CD14-positive monocyte (primary cell): ENCODE measurements around the gene SCARB1. TPM values are rescaled to one million over a fixed set of nuclear protein-coding genes. Genes with fewer than 3 reads are reported as not detected.

Experiments
- DNase-seq, 3 donors: peaks; one replicate each; pipeline ENCODE4 v3.0.0-alpha.2; 2011 to 2022
- H2AFZ ChIP-seq: 2 replicates; pipeline ENCODE4 v1.6.0; 2012; ENCODE audit warnings: mild to moderate bottlenecking, low read depth, low read length, inconsistent platforms; ENCODE audit not compliant: insufficient read depth, poor library complexity, severe bottlenecking
- H3K27ac ChIP-seq, 2 donors: 1 replicate in 1 of 2; 2 replicates in 1 of 2; pipeline ENCODE4 v1.5.1; 2012 to 2013; ENCODE audit warnings: low read length in 2 of 2, control low read depth in 1 of 2, inconsistent platforms in 1 of 2, low read depth in 1 of 2, mild to moderate bottlenecking in 1 of 2
- H3K27me3 ChIP-seq, 2 donors: one replicate each; pipeline versions ENCODE4 v1.6.0 to v1.6.1; 2011 to 2013; ENCODE audit warnings: low read length in 2 of 2; ENCODE audit not compliant: control insufficient read depth in 2 of 2, insufficient read depth in 2 of 2
- H3K36me3 ChIP-seq, 2 donors: replicated peaks in 1 of 2; 1 replicate in 1 of 2; 2 replicates in 1 of 2; pipeline versions ENCODE4 v1.5.1 to v1.6.1; 2012 to 2013; ENCODE audit warnings: low read length in 2 of 2, control low read depth in 1 of 2, inconsistent platforms in 1 of 2, mild to moderate bottlenecking in 1 of 2; ENCODE audit not compliant: insufficient read depth in 2 of 2, control insufficient read depth in 1 of 2
- H3K4me1 ChIP-seq, 2 donors: 1 replicate in 1 of 2; 2 replicates in 1 of 2; pipeline versions ENCODE4 v1.5.1 to v1.6.1; 2012 to 2013; ENCODE audit warnings: low read length in 2 of 2, control low read depth in 1 of 2, inconsistent platforms in 1 of 2, mild to moderate bottlenecking in 1 of 2, moderate library complexity in 1 of 2; ENCODE audit not compliant: insufficient read depth in 2 of 2, control insufficient read depth in 1 of 2
- H3K4me2 ChIP-seq: replicated peaks from 2 replicates; pipeline ENCODE3; 2012; ENCODE audit warnings: low read length, moderate library complexity, mild to moderate bottlenecking; ENCODE audit not compliant: poor library complexity, severe bottlenecking; ENCODE audit errors: extremely low read depth
- H3K4me3 ChIP-seq, 3 experiments: fragments of 200-600 bp in 1 of 3; sonication (generic) in 1 of 3; replicated peaks in 1 of 3; 1 replicate in 2 of 3; 2 replicates in 1 of 3; pipeline ENCODE4 v1.5.1; 2011 to 2013; ENCODE audit warnings: low read length in 3 of 3, mild to moderate bottlenecking in 3 of 3, control low read depth in 2 of 3, low read depth in 2 of 3, inconsistent platforms in 1 of 3, moderate library complexity in 1 of 3
- H3K79me2 ChIP-seq: 2 replicates; pipeline ENCODE4 v1.6.0; 2012; ENCODE audit warnings: mild to moderate bottlenecking, control low read depth, inconsistent platforms, low read length, moderate library complexity; ENCODE audit not compliant: insufficient read depth
- H3K9ac ChIP-seq: 2 replicates; pipeline ENCODE4 v1.6.0; 2017; ENCODE audit warnings: low read length, mild to moderate bottlenecking; ENCODE audit not compliant: insufficient read depth, poor library complexity, severe bottlenecking
- H3K9me3 ChIP-seq, 2 donors: replicated peaks in 1 of 2; 1 replicate in 1 of 2; 2 replicates in 1 of 2; pipeline versions ENCODE4 v1.5.1 to v1.6.1; 2012 to 2013; ENCODE audit warnings: low read length in 2 of 2, control low read depth in 1 of 2; ENCODE audit not compliant: control insufficient read depth in 1 of 2, insufficient read depth in 1 of 2
- H4K20me1 ChIP-seq: 2 replicates; pipeline ENCODE4 v1.6.0; 2012; ENCODE audit warnings: mild to moderate bottlenecking, low read length, control low read depth, moderate library complexity; ENCODE audit not compliant: insufficient read depth
- H3K27ac Mint-ChIP-seq, 7 donors: one replicate each; pipeline ENCODE4 v1.8.0; 2020; ENCODE audit warnings: mild to moderate bottlenecking in 7 of 7, mixed read lengths in 7 of 7, moderate library complexity in 6 of 7, inconsistent platforms in 2 of 7
- H3K27me3 Mint-ChIP-seq, 3 donors: one replicate each; pipeline ENCODE4 v1.8.0; 2021 to 2022; ENCODE audit warnings: low read depth in 3 of 3, mild to moderate bottlenecking in 3 of 3, mixed read lengths in 3 of 3, moderate library complexity in 3 of 3, inconsistent platforms in 1 of 3
- H3K36me3 Mint-ChIP-seq, 2 donors: one replicate each; pipeline ENCODE4 v1.8.0; 2020; ENCODE audit warnings: mixed read lengths in 2 of 2, inconsistent platforms in 1 of 2, mild to moderate bottlenecking in 1 of 2
- H3K4me1 Mint-ChIP-seq: one replicate; pipeline ENCODE4 v1.8.0; 2020; ENCODE audit warnings: mild to moderate bottlenecking, mixed read lengths
- H3K4me3 Mint-ChIP-seq, 2 donors: one replicate each; pipeline ENCODE4 v1.8.0; 2020; ENCODE audit warnings: mild to moderate bottlenecking in 2 of 2, mixed read lengths in 2 of 2, moderate library complexity in 1 of 2
- H3K9me3 Mint-ChIP-seq, 7 donors: one replicate each; pipeline ENCODE4 v1.8.0; 2020 to 2022; ENCODE audit warnings: mixed read lengths in 7 of 7, mild to moderate bottlenecking in 6 of 7, moderate library complexity in 6 of 7, inconsistent platforms in 2 of 7
- CTCF ChIP-seq: fragments of 200-600 bp; IDR thresholded peaks from one replicate; pipeline ENCODE4 v1.8.0; 2022; ENCODE audit warnings: antibody characterized with exemption, mild to moderate bottlenecking
- WGBS: methylation state at CpG from one replicate; pipeline ENCODE4 v1.1.5; 2013; ENCODE audit warnings: missing lambda C conversion rate; ENCODE audit not compliant: insufficient coverage; 5-methylcytosine and 5-hydroxymethylcytosine counted together
- intact Hi-C, 2 donors: fragments of 100-400 bp; cut with micrococcal nuclease; formaldehyde crosslinking; loops; one replicate each; pipeline versions ENCODE4 v1.15.0 to v1.15.1; 2023
- polyA plus RNA-seq, 3 donors: library from polyadenylated mRNA; depleted of rRNA in 1 of 3; unstranded in 2 of 3; stranded (reverse) in 1 of 3; fragments of 300-500 nt in 2 of 3; fragments of >200 nt in 1 of 3; fragmentation: Illumina TruSeq in 2 of 3; gene quantifications; 1 replicate in 2 of 3; 2 replicates in 1 of 3; pipeline ENCODE4 v1.2.3, GENCODE V29; 2012 to 2021

Gene SCARB1
- polyA plus RNA-seq, 3 donors, result 13.1 to 34.3 (median 15.2) TPM

GRCh38 chr12:124782132-124782531 lies 81.5 kb downstream of the SCARB1 start:
- H3K27ac Mint-ChIP-seq, result no peak overlapping the region

More at GRCh38 chr12:124782132-124782531, 81.5 kb downstream of the SCARB1 start:
- Histone ChIP-seq H3K9ac (no peak overlapping the region), H2AFZ (no peak overlapping the region), H3K9me3 (no peaks in the 10 kb centered on the region), H3K79me2 (no peaks in the 10 kb centered on the region), H3K27ac (no peak overlapping the region), H3K4me2 (no peak overlapping the region), H4K20me1 (no peaks in the 10 kb centered on the region), H3K27me3 (no peaks in the 10 kb centered on the region), H3K4me1 (peaks cover 10 to 11% of the 10 kb centered on the region in 2 donors), H3K4me3 (no peak overlapping the region), H3K36me3 (peaks cover 34 to 36% of the 10 kb centered on the region in 2 donors)
- intact Hi-C loops, result loop anchor here in 1 of 2 donors (10.0 kb wide), 1 partner anchor 737 kb away; no protein-coding TSS in a partner anchor
- Mint-ChIP-seq H3K4me1 (peaks cover 14% of the 10 kb centered on the region), H3K4me3 (no peak overlapping the region), H3K9me3 (no peaks in the 10 kb centered on the region), H3K36me3 (peaks cover 42 to 44% of the 10 kb centered on the region in 2 donors), H3K27me3 (peaks cover 0 to 1% (median 0%) of the 10 kb centered on the region in 3 donors)
- DNase-seq, result no peak
- WGBS, result 100% methylated on average over 2 of the region's 2 CpGs
- no peak for TF ChIP-seq CTCF
